ENCODE measurements around the gene CLTC. TPM values are rescaled to one million over a fixed set of nuclear protein-coding genes. Genes with fewer than 3 reads are reported as not detected.

The CLTC gene
- total RNA-seq, 1 experiment from 2014 or later = 254 TPM

- no peak overlapping the region for H3K27ac ChIP-seq (ENCODE audit: insufficient read length, low read depth, low read length)
- H2BK5ac ChIP-seq (ENCODE audit: insufficient read length, low read length) = no peak overlapping the region
- no peak for DNase-seq
- H3K9me3 ChIP-seq (ENCODE audit: control insufficient read depth, low read depth, low read length) = no peaks in the 10 kb centered on the region
- H2BK20ac ChIP-seq (ENCODE audit: low read depth, low read length, poor library complexity, severe bottlenecking) = no peak overlapping the region
- no peak overlapping the region for H2AK5ac ChIP-seq (ENCODE audit: insufficient read length, low read length)
- Mint-ChIP-seq H3K4me1 (no peaks in the 10 kb centered on the region), H3K9me3 (peaks cover 0 to 4% of the 10 kb centered on the region in 2 experiments; a peak in 2 of 5 replicates), H3K27me3 (ENCODE audit: low read depth) (no peaks in the 10 kb centered on the region), H3K4me3 (no peak overlapping the region), H3K36me3 (ENCODE audit: insufficient read depth in 1 of 3, low read depth in 3 of 3) (peaks cover 5 to 25% (median 11%) of the 10 kb centered on the region in 3 experiments), H3K27ac (no peak overlapping the region; a peak in 1 of 7 replicates)
- no peak overlapping the region for H4K5ac ChIP-seq (ENCODE audit: insufficient read length, low read depth, low read length)
- H4K20me1 ChIP-seq (ENCODE audit: control insufficient read depth, insufficient read depth, insufficient read length) = no peaks in the 10 kb centered on the region
- H3K23ac ChIP-seq (ENCODE audit: insufficient read length, low read depth, low read length) = no peak overlapping the region
- no peak overlapping the region for H3K4ac ChIP-seq (ENCODE audit: low read depth, low read length)
- no peak overlapping the region for H2BK12ac ChIP-seq (ENCODE audit: insufficient read length, low read depth, low read length)
- H3T11ph ChIP-seq (ENCODE audit: low read length) = no peak overlapping the region
- H3K18ac ChIP-seq (ENCODE audit: insufficient read length, low read depth, low read length) = no peak overlapping the region
- no peak overlapping the region for H3K4me2 ChIP-seq (ENCODE audit: insufficient read depth, insufficient read length, low read length)
- H3K9ac ChIP-seq (ENCODE audit: extremely low read depth, insufficient read length, low read length) = no peak overlapping the region
- no CpG with 5 or more reads among the region's 3 CpGs for WGBS (ENCODE audit: extremely low coverage, insufficient read length, low lambda C conversion rate)
- H3K79me2 ChIP-seq (ENCODE audit: insufficient read depth, low read length) = no peaks in the 10 kb centered on the region
- H2BK120ac ChIP-seq (ENCODE audit: low read depth, low read length, poor library complexity, severe bottlenecking) = no peak overlapping the region
- no peaks in the 10 kb centered on the region for H3K23me2 ChIP-seq (ENCODE audit: insufficient read length, low read depth, low read length, poor library complexity, severe bottlenecking)
- no peaks in the 10 kb centered on the region for H3K27me3 ChIP-seq (ENCODE audit: insufficient read depth, low read length)
- TF ChIP-seq, protein P1, sequence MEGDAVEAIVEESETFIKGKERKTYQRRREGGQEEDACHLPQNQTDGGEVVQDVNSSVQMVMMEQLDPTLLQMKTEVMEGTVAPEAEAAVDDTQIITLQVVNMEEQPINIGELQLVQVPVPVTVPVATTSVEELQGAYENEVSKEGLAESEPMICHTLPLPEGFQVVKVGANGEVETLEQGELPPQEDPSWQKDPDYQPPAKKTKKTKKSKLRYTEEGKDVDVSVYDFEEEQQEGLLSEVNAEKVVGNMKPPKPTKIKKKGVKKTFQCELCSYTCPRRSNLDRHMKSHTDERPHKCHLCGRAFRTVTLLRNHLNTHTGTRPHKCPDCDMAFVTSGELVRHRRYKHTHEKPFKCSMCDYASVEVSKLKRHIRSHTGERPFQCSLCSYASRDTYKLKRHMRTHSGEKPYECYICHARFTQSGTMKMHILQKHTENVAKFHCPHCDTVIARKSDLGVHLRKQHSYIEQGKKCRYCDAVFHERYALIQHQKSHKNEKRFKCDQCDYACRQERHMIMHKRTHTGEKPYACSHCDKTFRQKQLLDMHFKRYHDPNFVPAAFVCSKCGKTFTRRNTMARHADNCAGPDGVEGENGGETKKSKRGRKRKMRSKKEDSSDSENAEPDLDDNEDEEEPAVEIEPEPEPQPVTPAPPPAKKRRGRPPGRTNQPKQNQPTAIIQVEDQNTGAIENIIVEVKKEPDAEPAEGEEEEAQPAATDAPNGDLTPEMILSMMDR (conservative IDR thresholded peaks at IDR 0.05) = no peak
- H2BK15ac ChIP-seq (ENCODE audit: low read depth, low read length) = no peak overlapping the region
- no peak overlapping the region for H2AFZ ChIP-seq (ENCODE audit: low read length)
- H3K79me1 ChIP-seq (ENCODE audit: insufficient read depth, low read depth, low read length, poor library complexity, severe bottlenecking) = no peaks in the 10 kb centered on the region
- H4K8ac ChIP-seq (replicated peaks; ENCODE audit: insufficient read length, low read depth, low read length) = no peak overlapping the region
- no peak overlapping the region for H3K56ac ChIP-seq (ENCODE audit: insufficient read length, low read depth, low read length)
- H3K4me1 ChIP-seq (ENCODE audit: insufficient read depth, low read length) = no peaks in the 10 kb centered on the region
- H3K14ac ChIP-seq (ENCODE audit: insufficient read depth, low read length) = no peak overlapping the region
- no peak overlapping the region for H4K91ac ChIP-seq (ENCODE audit: insufficient read length, low read depth, low read length)
Observed at GRCh38 chr17:59737324-59737723, 117.6 kb downstream of the CLTC start.

Measured in H9 (cell line).